Inferior parietal cortex (tissue), 1 donor: ENCODE measurements around the gene KRT73.

Source experiments
- DNase-seq: peaks from one replicate; pipeline ENCODE4 v3.0.0-alpha.2; 2016; ENCODE audit errors: extremely low spot score

Gene KRT73

GRCh38 chr12:52622349-52622748, 4.0 kb upstream of the KRT73 start:
- no peak for DNase-seq

GRCh38 chr12:52618866-52619265, 507 bp upstream of the KRT73 start:
- DNase-seq = no peak

DNA sequence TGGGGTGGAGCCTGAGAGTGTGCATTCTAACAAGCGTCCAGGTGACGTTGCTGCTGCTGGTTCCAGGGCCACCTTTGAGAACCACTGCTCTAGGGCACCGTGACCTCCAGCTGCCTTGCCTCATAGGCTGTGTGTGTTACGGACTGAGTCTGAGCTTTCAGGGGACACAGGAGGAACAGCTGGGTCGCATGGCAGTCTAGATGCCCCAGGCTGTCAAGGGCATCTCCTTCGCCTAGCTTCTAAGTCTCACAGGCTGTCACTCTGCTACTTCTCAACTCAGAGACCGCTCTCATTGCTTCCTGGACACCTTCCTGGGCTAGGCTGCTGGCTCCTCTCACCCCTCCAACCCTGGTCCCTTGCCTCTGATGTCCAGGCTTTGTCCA, 965 bp downstream of the KRT73 start:
- no peak for DNase-seq

- DNase-seq = no peak
Measured at GRCh38 chr12:52616680-52617402, 1.5 kb downstream of the KRT73 start.

GRCh38 chr12:52615912-52616311, 2.4 kb downstream of the KRT73 start:
- DNase-seq = no peak

DNA sequence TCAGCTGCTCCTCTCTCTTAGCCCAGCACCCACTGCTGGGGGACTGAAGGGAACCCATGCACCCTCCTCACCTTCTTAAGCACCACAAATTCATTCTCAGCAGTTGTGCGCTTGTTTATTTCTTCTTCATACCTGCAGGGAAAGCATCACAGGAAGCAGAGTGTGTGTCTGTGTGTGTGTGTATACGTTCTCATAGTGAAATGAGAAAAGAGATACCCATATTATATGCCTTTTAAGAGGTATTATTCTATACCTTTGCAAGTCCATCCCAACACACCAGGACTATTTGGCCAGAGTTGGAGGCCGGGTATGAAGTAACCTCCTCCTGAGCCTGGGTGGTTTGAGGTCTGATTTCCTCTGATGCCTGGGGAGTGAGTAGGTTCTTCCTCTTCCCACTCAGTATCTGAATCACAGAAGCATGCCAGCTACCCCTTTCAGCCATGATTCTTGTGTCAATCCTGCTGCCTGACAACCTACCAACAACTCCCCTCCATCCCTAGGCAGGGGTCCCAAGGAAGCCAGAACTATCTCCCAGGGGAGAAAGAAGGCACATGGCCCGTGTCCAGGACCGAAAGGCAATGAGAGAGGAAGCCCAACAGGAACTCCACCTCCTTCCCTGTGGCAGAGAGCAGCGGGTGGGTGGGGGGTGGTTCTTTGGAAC, 3.0 kb downstream of the KRT73 start:
- DNase-seq = no peak

- no peak for DNase-seq
Measured at GRCh38 chr12:52614381-52615207, 3.8 kb downstream of the KRT73 start.

DNA sequence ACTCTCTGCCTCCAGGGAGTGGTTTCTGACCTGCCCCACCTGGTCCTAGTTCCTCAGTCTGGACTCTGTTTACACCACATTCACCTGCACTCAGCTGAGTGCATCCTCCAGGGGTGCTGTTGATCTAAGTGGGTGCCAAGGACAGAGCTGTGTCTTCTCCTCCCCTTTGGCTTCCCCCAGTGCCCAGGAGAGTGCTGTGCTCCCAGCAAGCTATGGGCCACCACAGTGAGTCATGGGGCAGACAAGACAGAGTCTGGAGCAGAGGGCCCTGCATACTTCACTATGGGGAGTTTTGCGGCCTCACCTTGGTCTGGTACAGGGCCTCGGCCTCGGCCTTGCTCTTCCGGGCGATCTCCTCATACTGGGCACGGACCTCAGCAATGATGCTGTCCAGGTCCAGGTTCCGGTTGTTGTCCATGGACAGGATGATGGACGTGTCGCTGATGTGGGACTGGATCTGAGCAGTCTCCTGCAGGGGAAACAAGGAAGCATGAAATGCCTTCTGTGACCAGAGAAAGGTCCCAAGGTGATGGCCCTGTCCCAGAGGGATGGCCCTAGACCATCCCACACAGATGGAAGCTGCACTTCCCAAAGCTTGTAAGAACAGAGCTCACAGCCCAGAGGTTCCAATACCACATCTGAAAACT, 4.9 kb downstream of the KRT73 start:
- DNase-seq = no peak

- DNase-seq = no peak
Measured at GRCh38 chr12:52612431-52613383, 5.7 kb downstream of the KRT73 start.

- DNase-seq = no peak
Measured at GRCh38 chr12:52611080-52611468, 7.3 kb downstream of the KRT73 start.

DNA sequence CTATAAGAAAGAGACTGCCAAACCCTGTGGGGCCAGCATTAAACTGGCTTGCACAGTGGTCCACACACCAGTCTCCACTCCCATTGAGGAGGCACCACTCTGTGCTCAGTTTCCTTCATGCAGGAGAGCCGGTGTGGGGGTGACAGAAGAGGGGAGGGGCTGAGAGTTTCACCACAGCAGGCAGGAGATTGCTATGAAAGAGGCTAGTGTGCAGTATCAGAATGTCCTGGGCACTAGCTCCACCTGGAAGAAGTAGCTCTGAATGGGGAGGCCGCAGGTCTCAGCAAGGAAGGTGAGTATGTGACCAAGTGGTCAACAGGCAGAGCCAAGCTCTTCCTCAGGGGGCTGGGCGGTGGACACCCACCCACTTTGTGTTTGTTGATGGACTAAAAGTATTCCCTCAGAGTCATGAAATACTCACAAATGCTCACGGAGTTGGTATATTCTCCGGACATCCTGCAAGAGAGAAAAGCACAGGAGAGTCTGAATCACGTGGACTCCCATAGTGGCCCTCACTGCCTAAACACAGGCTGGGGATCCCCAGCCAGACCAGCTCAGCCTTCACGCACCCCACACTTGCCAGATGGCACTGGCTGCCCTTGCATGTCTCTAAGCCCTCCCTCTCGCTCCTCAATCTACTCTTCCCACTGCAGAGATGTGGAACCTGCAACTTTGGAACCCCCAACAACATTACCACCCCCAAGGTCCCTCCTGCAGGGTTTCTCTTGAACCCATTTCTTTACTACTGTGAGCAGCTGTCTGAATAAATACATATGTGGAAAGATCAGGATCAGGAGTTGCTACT, 9.3 kb downstream of the KRT73 start:
- DNase-seq = no peak

- no peak for DNase-seq
Measured at GRCh38 chr12:52608161-52608560, 10.2 kb downstream of the KRT73 start.

- no peak for DNase-seq
Measured at GRCh38 chr12:52607314-52607713, 11.0 kb downstream of the KRT73 start.

DNA sequence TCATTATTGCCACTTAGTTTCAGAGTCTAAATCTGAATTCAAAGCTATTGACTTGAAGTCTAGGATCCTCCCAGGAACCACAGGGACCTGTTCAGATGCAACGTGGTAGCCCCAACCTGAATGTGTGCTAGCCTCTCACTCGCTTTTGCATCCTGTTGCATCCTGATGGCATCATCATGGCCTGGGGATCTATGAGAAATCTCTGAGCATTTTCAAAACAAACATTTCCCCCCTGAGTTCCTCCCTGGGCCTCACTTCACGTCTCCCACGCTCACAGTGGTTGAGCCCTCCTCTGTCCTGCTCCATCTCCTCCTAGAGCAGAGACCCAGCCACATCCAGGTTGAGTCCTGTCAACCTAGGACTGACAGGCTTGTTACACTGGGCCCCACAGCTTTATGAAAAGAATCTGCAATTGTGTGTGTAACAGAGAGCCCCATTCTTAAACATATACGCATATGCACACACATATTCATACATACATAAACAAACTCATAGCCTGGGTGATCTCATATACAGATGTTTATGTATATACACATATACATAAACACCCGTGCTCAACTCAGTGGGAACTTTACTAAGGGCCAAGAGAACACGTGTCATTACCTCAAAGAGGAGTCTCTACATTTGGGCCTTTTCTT, 11.7 kb downstream of the KRT73 start:
- no peak for DNase-seq

DNA sequence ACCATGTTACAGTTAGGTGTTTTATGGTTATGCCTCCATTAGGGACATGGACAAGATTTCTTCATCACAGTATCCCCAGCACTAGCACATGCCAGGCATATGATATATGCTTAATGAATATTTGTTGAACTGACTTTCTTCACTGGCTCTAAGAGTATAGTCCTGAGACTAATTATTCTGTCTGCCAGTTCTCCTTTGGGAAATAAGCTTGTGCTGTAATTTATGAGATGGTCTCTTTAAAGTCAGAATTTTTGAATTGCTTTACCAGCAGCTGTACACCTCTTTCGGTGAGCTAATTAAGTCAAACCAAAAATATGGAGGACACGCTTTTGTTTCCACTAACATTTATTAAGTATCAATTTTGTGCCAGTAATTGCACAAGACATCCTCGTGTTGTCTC, 12.3 kb downstream of the KRT73 start:
- no peak for DNase-seq

DNA sequence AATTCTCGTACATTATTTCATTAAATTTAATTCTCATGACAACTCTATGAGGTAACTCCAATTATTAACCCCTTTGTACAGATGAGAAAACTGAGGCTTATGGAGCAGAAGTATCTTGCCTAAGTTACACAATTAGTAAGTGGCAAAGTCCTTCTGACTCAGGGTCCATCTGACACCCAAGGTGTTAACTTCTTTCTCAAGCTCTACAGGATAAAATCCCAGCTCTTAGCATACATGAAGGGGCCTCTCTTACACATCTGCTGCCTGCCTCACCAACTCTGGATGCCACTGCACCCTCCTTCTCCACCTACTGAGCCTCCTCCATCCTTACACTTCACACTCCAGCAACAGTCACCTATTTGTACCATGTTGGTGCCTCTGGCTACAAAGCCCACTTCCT, 12.8 kb downstream of the KRT73 start:
- no peak for DNase-seq

DNA sequence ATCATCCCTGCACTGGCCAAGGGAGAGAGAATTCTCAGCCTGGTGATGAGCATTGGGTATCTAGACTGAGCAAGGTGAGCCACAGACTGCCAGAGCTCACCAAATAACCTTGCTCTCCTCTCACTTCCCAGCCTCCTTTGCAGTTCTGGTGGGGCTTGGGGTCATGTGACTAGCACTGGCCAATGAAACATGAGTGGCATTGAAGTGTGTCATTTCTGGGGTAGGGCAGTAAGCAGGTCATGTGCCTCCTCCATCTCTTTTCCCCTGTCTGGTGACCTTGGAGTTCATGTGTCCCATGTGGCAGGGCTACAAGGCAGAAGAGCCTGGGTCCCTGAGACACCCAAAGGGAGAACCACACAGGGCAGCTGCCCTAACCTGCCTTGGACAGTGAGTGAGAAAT, 13.5 kb downstream of the KRT73 start:
- DNase-seq = no peak

DNA sequence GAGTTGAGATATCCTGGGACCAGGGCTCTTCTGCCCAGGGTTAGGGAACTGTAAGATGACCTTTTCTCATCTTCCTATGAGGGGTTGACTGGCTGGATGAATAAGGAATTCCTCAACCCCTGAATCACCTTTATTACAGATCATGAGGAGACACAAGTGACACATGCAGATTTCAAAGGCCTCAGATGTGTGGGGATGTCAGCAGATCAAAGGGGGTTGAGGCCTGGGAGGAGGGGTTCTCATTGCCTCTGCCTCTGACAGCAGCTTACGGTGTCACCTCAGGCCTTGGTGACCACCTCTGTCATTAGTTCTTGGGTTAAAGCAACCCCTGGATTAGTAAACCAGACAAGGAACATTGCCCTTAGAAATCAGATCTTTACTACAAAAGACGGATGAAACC, 15.0 kb downstream of the KRT73 start:
- no peak for DNase-seq

GRCh38 chr12:52602552-52602951, 15.8 kb downstream of the KRT73 start:
- no peak for DNase-seq

DNA sequence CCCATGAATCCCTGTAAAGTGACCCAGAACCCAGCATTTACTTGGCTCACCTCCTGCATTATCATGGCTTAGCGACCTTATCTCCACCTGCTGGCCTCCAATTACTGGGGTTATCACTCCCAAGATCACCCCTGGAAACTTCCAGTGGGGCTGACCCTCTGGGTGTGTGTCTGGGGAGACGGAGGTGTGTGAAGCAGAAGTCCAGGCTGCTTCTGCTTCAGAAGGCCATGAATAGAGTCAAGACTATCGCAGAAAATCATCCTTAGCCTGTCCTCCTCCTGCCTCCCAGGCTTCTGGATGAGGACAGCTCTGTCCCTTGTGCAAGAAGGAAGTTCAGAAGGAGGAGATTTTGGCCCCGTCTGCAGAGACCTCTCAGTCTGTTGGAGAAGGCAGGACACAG, 16.7 kb downstream of the KRT73 start:
- no peak for DNase-seq
